Measurements from ENCODE around the gene TP53RK. TPM values are rescaled to one million over a fixed set of nuclear protein-coding genes. Genes with fewer than 3 reads are reported as not detected.

The TP53RK gene
- total RNA-seq, 1 donor from 2014 or later, result 13.3 TPM

DNA sequence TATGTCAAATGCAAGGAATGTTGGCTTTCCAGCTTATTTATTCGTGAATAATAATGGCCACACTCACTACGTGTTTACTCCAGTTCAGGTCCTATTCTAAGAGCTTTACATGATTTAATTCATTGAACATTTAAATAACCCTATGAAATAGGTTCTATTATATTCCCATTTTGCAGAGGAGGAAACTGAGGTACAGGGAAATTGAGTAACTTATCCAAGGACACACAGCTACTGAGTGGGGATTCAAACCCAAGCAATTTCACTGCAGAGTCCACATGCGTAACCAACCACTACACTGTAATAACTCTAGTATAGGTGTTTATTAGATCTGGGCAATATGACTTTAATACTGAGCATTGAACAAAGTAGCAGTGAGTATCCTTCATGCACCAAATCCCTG is 25.7 kb downstream of the TP53RK start:
- H3K27me3 ChIP-seq, result no peaks in the 10 kb centered on the region
- no peaks in the 10 kb centered on the region for H3K36me3 ChIP-seq
- TF ChIP-seq, protein P1, sequence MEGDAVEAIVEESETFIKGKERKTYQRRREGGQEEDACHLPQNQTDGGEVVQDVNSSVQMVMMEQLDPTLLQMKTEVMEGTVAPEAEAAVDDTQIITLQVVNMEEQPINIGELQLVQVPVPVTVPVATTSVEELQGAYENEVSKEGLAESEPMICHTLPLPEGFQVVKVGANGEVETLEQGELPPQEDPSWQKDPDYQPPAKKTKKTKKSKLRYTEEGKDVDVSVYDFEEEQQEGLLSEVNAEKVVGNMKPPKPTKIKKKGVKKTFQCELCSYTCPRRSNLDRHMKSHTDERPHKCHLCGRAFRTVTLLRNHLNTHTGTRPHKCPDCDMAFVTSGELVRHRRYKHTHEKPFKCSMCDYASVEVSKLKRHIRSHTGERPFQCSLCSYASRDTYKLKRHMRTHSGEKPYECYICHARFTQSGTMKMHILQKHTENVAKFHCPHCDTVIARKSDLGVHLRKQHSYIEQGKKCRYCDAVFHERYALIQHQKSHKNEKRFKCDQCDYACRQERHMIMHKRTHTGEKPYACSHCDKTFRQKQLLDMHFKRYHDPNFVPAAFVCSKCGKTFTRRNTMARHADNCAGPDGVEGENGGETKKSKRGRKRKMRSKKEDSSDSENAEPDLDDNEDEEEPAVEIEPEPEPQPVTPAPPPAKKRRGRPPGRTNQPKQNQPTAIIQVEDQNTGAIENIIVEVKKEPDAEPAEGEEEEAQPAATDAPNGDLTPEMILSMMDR (IDR thresholded peaks at IDR 0.05), result no peak
- H3K4me3 ChIP-seq, result no peak overlapping the region
- DNase-seq (no peak), ATAC-seq (no peak)
- H3K9me3 ChIP-seq, result no peaks in the 10 kb centered on the region
- no peak overlapping the region for H3K27ac ChIP-seq
- intact Hi-C loops (cut with DNase I), result no loop called here
- no peaks in the 10 kb centered on the region for H3K4me1 ChIP-seq

DNA sequence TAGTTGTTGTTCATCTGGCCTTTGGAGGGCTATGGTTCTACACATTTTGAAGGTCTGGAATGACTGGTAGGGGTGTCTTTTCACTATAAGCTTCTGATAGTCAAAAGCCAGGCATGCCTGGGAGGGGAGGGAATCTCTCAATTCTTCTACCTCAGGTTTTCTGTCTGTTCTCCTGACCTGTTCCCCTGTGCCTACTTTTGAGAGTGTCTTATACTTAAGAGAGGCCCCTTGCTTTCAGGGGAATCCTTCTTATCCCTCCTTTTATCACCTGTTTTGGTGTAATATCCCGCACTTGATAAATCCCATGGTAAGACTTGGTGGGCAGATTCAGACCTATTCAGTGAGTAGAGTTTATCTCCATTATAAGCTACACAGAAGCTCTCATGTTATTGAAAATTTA is 27.6 kb downstream of the TP53RK start:
- Histone ChIP-seq H3K4me3 (no peak overlapping the region), H3K27ac (no peak overlapping the region), H3K27me3 (no peaks in the 10 kb centered on the region), H3K9me3 (no peaks in the 10 kb centered on the region), H3K36me3 (no peaks in the 10 kb centered on the region), H3K4me1 (no peaks in the 10 kb centered on the region)
- TF ChIP-seq, protein P1 (IDR thresholded peaks at IDR 0.05), result no peak
- ATAC-seq, result no peak
- intact Hi-C loops (cut with DNase I), result no loop called here
- no peak for DNase-seq

DNA sequence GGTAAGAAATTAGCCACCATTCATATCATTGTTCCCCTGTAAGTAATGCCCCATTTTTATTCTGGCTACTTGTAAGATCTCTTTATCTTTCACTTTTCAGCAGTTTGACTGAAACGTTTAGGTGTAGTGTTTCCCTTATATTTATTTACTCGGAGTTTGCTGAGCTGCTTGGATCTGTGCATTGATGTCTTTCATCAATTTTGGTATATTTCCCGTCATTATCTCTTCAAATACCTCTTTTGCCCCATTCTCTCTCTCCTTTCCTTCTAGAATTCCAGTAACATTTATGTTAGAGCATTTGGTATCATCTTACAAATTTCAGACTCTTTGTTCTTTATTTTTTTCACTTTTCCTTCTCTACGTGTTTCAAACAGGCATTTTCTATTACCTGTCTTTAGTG is 28.8 kb downstream of the TP53RK start:
- no peak overlapping the region for H3K27ac ChIP-seq
- no peaks in the 10 kb centered on the region for H3K27me3 ChIP-seq
- intact Hi-C loops (cut with DNase I), result no loop called here
- no peaks in the 10 kb centered on the region for H3K9me3 ChIP-seq
- H3K4me3 ChIP-seq, result no peak overlapping the region
- no peak for ATAC-seq
- no peaks in the 10 kb centered on the region for H3K4me1 ChIP-seq
- H3K36me3 ChIP-seq, result no peaks in the 10 kb centered on the region
- TF ChIP-seq, protein P1 (IDR thresholded peaks at IDR 0.05), result no peak
- no peak for DNase-seq

DNA sequence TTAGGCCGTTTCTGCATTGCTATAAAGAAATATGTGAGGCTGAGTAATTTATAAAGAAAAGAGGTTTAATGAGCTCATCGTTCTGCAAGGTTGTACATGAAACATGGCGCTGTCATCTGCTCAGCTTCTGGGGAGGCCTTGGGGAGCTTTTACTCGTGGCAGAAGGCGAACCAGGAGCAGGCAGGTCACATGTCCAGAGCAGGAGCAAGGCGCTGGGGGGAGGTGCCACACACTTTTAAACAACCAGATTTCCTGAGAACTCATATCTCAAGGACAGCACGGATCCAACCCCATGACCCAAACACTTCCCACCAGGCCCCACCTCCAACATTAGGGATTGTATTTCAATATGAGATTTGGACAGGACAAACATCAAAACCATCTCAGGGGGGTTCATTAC is 31.6 kb downstream of the TP53RK start:
- Histone ChIP-seq H3K4me3 (no peak overlapping the region), H3K36me3 (no peaks in the 10 kb centered on the region), H3K27me3 (no peaks in the 10 kb centered on the region), H3K27ac (no peak overlapping the region), H3K9me3 (no peaks in the 10 kb centered on the region), H3K4me1 (no peaks in the 10 kb centered on the region)
- TF ChIP-seq, protein P1 (IDR thresholded peaks at IDR 0.05), result no peak
- ATAC-seq (no peak), DNase-seq (no peak)
- intact Hi-C loops (cut with DNase I), result no loop called here

DNA sequence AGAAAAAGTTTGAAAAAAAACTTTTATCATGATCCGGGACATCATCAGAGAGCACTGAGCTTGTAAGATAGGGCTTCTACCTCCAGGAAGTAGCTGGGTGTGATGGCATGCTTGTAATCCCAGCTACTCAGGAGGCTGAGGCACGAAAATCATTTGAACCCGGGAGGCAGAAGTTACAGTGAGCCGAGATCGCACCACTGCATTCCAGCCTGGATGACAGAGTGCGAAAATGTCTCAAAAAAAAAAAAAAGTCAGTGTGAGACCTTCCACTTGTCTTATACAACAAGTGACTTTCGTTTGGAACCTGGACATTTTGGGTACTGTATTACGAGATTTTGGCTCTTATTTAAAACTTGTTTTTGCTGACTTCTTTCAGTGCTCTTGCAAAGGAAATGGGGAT is 32.1 kb downstream of the TP53RK start:
- no peaks in the 10 kb centered on the region for H3K4me1 ChIP-seq
- no peak for DNase-seq
- H3K4me3 ChIP-seq, result no peak overlapping the region
- no peaks in the 10 kb centered on the region for H3K9me3 ChIP-seq
- ATAC-seq, result no peak
- H3K36me3 ChIP-seq, result no peaks in the 10 kb centered on the region
- TF ChIP-seq, protein P1 (IDR thresholded peaks at IDR 0.05), result no peak
- intact Hi-C loops (cut with DNase I), result no loop called here
- peaks cover 3% of the 10 kb centered on the region for H3K27me3 ChIP-seq
- H3K27ac ChIP-seq, result no peak overlapping the region

DNA sequence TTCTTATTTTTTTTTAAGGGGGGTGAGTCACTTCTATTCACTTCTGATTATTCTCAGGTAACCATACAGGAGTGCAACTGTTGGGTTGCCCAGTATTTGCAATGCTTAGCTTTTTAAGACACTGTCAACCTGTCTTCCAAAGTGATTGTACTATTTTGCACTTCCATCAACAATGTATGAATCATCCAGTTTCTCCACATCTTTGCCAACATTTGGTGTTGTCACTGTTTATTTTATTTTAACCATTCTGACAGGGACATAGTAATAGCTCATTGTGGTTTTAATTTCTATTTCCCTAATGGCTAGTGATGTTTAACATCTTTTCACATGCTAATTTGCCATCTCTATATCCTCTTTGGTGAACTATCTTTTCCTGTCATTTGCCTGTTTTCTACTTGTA is 36.5 kb downstream of the TP53RK start:
- Histone ChIP-seq H3K27me3 (peaks cover 21% of the 10 kb centered on the region), H3K27ac (no peak overlapping the region), H3K36me3 (no peaks in the 10 kb centered on the region), H3K4me3 (no peak overlapping the region), H3K9me3 (no peaks in the 10 kb centered on the region), H3K4me1 (no peaks in the 10 kb centered on the region)
- TF ChIP-seq, protein P1 (IDR thresholded peaks at IDR 0.05), result no peak
- intact Hi-C loops (cut with DNase I), result no loop called here
- no peak for DNase-seq
- no peak for ATAC-seq
